Measurements from ENCODE around the gene ST6GALNAC4.

GRCh38 chr9:127880143-127880542, 36.7 kb downstream of the ST6GALNAC4 start:
- no peak for TF ChIP-seq CTCF (IDR thresholded peaks at IDR 0.05)
- no peak for TF ChIP-seq EP300 (IDR thresholded peaks at IDR 0.05; ENCODE audit: low read depth)

All from transverse colon (tissue), 3 donors.